Body of pancreas (tissue), 4 donors: ENCODE data around the gene BCR.
"Not testable (repeated sequence)": the region's sequence is repeated elsewhere in the genome, so short reads cannot be mapped to it uniquely, and the experiment has no call there.

Source experiments
- POLR2A ChIP-seq, 3 donors: fragments of 450-650 bp; IDR thresholded peaks; one replicate each; pipeline ENCODE4 v1.6.1; 2016; ENCODE audit warnings: antibody characterized with exemption in 3 of 3, mild to moderate bottlenecking in 2 of 3
- TF ChIP-seq, protein P1 (sequence below), 7 experiments: fragments of 450-650 bp in 4 of 7; fragments of 200-600 bp in 3 of 7; sonication (generic) in 3 of 7; IDR thresholded peaks; one replicate each; pipeline ENCODE4 v1.5.1; 2016 to 2019; ENCODE audit warnings: antibody characterized with exemption in 7 of 7

- TF ChIP-seq POLR2A (IDR thresholded peaks at IDR 0.05), result not testable (repeated sequence)
- TF ChIP-seq, protein P1, sequence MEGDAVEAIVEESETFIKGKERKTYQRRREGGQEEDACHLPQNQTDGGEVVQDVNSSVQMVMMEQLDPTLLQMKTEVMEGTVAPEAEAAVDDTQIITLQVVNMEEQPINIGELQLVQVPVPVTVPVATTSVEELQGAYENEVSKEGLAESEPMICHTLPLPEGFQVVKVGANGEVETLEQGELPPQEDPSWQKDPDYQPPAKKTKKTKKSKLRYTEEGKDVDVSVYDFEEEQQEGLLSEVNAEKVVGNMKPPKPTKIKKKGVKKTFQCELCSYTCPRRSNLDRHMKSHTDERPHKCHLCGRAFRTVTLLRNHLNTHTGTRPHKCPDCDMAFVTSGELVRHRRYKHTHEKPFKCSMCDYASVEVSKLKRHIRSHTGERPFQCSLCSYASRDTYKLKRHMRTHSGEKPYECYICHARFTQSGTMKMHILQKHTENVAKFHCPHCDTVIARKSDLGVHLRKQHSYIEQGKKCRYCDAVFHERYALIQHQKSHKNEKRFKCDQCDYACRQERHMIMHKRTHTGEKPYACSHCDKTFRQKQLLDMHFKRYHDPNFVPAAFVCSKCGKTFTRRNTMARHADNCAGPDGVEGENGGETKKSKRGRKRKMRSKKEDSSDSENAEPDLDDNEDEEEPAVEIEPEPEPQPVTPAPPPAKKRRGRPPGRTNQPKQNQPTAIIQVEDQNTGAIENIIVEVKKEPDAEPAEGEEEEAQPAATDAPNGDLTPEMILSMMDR (IDR thresholded peaks at IDR 0.05), result not testable (repeated sequence)
These were observed 136.3 kb downstream of the BCR start for GRCh38 chr22:23316596-23316995.
